ENCODE measurements around the gene HUS1. TPM values are rescaled to one million over a fixed set of nuclear protein-coding genes. Genes with fewer than 3 reads are reported as not detected.
"Not testable (repeated sequence)": the region's sequence is repeated elsewhere in the genome, so short reads cannot be mapped to it uniquely, and the experiment has no call there.

HUS1 gene
- total and polyA plus RNA-seq, 9 donors: 10.0 to 27.2 (median 20.7) TPM

- Histone ChIP-seq H3K27ac (no peak overlapping the region), H3K36me3 (no peaks in the 10 kb centered on the region), H3K4me3 (no peak overlapping the region), H3K27me3 (no peaks in the 10 kb centered on the region), H3K4me1 (ENCODE audit: insufficient read depth) (no peaks in the 10 kb centered on the region), H3K9me3 (no peaks in the 10 kb centered on the region)
- TF ChIP-seq EP300 (IDR thresholded peaks at IDR 0.05) (no peak), POLR2A (IDR thresholded peaks at IDR 0.05) (no peak), CTCF (IDR thresholded peaks at IDR 0.05) (no peak)
- intact Hi-C loops (cut with DNase I): loop anchor here in 3 of 4 donors (2.0 to 10.0 kb wide), 4 partner anchors 51 to 669 kb away; no protein-coding TSS in a partner anchor
- DNase-seq: no peak
- 86 to 92% (median 88%) methylated on average over 8 of the region's 8 CpGs for WGBS, 3 donors
These were observed 35.5 kb downstream of the HUS1 start for GRCh38 chr7:47943676-47944474.

- not testable (repeated sequence) for H3K9me3 ChIP-seq; H3K4me1 ChIP-seq (ENCODE audit: insufficient read depth); H3K36me3 ChIP-seq; H3K27ac ChIP-seq; H3K4me3 ChIP-seq; H3K27me3 ChIP-seq; DNase-seq
- WGBS, 3 donors: 83 to 96% (median 95%) methylated on average over 10 of the region's 10 CpGs
- intact Hi-C loops (cut with DNase I): loop anchor here in 3 of 4 donors (5.0 to 10.0 kb wide), 3 partner anchors 52 to 668 kb away; no protein-coding TSS in a partner anchor
These were observed 36.8 kb downstream of the HUS1 start for GRCh38 chr7:47942651-47943050.

- no peaks in the 10 kb centered on the region for H3K4me1 ChIP-seq (ENCODE audit: insufficient read depth)
- no peaks in the 10 kb centered on the region for H3K27me3 ChIP-seq
- WGBS, 3 donors: 90 to 91% (median 91%) methylated on average over 10 of the region's 10 CpGs
- no peak overlapping the region for H3K4me3 ChIP-seq
- H3K27ac ChIP-seq: no peak overlapping the region
- H3K36me3 ChIP-seq: no peaks in the 10 kb centered on the region
- intact Hi-C loops (cut with DNase I): loop anchor here in 3 of 4 donors (5.0 to 10.0 kb wide), 3 partner anchors 53 to 667 kb away; no protein-coding TSS in a partner anchor
- TF ChIP-seq CTCF (IDR thresholded peaks at IDR 0.05) (no peak), POLR2A (IDR thresholded peaks at IDR 0.05) (no peak), EP300 (IDR thresholded peaks at IDR 0.05) (no peak)
- no peaks in the 10 kb centered on the region for H3K9me3 ChIP-seq
- DNase-seq: no peak
These were observed 37.3 kb downstream of the HUS1 start for GRCh38 chr7:47942132-47942531.

- intact Hi-C loops (cut with DNase I): loop anchor here in 3 of 4 donors (5.0 to 10.0 kb wide), 3 partner anchors 54 to 666 kb away; no protein-coding TSS in a partner anchor
- no peak overlapping the region for H3K4me3 ChIP-seq
These were observed 38.1 kb downstream of the HUS1 start for GRCh38 chr7:47941136-47941844.

More at GRCh38 chr7:47941136-47941844, 38.1 kb downstream of the HUS1 start:
- no peak overlapping the region for H3K27ac ChIP-seq
- 67 to 78% (median 70%) methylated on average over 9 of the region's 9 CpGs for WGBS, 3 donors
- H3K4me1 ChIP-seq (ENCODE audit: insufficient read depth): no peaks in the 10 kb centered on the region
- no peaks in the 10 kb centered on the region for H3K27me3 ChIP-seq
- DNase-seq: no peak
- H3K9me3 ChIP-seq: no peaks in the 10 kb centered on the region
- no peak for TF ChIP-seq EP300 (IDR thresholded peaks at IDR 0.05)
- TF ChIP-seq POLR2A (IDR thresholded peaks at IDR 0.05): no peak
- no peak for TF ChIP-seq CTCF (IDR thresholded peaks at IDR 0.05)
- no peaks in the 10 kb centered on the region for H3K36me3 ChIP-seq
